Measurements from ENCODE around the gene MKLN1.

MKLN1 gene

DNA sequence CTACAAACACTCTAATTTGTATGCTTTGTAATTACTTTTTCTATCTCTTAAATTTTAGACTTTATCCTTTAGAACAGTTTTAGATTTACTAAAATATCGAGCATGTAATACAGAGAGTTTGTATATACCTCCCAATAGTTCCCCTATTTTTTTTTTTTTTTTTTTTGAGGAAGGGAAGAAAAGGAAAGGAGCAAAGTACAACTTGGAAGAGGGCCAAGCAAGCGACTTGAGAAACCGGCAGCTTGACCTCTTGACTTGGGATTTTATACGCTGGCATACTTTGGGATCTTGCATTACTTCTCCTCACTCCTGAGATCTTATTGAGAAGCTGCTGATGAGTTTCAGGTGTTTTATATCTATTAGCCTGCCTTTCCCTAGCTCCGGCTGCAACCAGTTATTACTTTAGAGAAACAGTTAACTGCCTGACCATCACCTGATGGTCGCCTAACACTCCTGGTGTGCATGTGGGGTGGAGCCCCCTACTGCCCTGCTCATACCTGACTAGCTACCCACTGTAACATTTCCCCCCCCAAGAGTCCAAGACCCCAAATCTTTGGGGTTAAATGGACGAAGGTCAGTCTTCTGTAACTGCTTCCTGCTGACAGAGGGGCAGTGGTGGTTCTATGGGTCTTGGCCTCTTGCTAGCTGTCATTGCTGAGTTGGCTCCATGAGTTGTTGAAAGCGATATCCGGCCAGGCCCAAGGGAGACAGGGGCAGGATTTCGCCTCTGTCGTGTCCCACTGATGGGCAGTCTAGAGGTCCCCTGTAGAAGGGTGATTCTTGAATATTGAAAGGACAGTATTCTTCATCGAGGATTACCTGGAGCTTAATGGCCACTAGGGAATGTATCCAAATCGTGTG, 28.5 kb downstream of the MKLN1 start:
- DNase-seq, result no peak

DNA sequence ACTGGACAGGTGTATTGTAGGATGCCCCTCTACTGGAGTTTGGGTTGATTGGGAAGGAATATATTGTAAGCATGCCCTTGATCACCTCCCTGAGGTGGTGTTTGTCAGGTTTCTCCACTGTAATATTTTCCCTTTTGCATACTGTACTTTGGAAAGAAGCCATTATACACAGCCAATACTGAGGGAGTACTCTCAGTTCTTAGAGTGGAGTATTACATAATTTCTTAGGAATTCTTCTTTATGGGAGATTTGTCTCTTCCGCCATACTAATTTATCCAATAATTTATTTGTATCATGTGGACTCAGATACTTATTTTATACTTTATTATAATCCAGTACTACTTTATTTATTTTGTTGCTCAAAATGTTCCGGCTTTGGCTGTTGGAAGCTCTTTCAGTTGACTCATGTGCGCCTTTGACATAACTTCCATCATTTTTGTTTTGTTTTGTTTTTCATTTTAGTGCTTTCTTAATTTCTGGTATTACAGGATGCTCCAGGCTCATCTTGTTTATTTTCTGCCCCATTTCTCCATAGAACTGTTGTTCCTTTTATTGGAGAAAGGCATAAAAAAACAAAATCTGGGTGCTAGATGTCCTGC, 29.7 kb downstream of the MKLN1 start:
- DNase-seq, result no peak

DNA sequence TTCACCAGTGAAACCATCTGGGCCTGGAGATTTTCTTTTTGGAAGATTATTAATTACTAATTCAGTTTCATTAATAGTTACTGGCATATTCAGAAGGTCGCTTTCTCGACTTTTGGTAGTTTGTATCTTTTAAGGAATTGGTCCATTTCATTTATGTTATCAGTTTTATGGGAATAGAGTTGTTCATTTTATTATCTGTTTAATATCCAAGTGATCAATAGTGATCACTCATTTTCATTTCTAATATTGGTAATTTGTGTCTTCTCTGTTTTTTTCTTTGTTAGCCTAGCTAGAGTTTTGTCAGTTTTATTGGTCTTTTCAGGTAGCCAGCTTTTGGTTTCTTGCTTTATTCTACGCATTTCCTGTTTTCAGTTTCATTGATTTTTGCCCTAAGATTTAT, 31.0 kb downstream of the MKLN1 start:
- DNase-seq, result no peak

DNA sequence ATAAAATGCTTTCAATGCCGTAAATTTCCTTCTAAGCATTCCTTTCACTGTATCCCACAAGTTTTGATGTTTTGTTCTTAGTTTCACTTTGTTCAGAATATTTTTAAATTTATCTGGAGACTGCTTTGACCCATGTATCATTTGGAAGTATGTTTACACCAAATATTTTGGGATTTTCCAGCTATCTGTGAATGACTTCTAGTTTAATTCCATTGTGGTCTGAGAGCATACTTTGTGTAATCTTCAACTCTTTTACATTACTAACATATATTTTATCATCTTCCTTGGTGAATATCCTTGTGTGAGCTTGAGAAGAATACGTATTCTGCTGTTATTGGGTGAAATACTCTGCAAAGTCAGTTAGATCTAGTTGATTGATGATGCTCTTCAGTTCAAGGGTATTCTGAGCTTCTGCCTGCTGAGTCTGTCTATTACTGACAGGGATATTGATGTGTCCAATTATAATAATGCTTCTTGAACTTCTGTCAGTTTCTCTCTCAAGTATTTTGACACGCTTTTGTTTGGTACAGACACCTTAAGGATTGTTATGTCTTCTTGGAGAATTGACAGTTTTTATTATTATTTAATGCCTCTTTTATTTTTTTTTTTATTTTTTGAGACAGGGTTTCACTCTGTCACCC, 31.6 kb downstream of the MKLN1 start:
- no peak for DNase-seq

DNA sequence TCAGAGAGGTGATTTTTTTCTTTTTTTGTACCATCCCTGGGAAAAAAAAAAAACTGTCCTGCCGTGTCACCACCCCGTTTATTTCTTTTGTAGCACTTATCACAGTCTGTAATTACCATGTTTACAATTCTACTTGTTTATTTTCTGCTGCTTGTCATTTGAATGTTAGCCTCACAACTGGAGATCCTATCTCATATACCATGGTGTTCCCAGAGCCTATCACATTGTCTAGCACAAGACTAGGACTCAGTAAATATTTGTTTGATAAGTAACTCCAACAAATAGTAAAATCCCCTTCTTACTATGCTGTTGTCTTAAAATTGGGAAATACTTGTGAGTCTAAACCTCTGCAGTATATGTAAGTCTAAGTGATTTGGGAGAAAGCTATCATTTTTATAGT, 36.0 kb downstream of the MKLN1 start:
- no peak for DNase-seq

DNA sequence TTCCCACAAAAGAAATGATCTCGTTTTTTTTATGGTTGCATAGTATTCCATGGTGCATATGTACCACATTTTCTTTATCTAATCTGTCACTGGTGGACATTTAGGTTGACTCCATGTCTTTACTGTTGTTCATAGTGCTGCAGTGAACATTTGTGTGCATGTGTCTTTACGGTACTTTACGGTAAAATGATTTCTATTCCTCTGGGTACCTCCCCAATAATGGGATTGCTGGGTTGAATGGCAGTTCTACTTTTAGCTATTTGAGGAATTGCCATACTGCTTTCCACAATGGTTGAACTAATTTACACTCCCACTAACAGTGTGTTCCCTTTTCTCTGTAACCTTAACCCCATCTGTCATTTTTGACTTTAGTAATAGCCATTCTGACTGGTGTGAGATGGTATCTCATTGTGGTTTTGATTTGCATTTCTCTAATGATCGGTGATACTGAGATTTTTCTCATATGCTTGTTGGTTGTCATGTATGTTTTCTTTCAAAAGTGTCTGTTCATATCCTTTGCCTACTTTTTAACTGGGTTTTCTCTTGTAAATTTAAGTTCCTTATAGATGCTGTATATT, 37.2 kb downstream of the MKLN1 start:
- no peak for DNase-seq

DNA sequence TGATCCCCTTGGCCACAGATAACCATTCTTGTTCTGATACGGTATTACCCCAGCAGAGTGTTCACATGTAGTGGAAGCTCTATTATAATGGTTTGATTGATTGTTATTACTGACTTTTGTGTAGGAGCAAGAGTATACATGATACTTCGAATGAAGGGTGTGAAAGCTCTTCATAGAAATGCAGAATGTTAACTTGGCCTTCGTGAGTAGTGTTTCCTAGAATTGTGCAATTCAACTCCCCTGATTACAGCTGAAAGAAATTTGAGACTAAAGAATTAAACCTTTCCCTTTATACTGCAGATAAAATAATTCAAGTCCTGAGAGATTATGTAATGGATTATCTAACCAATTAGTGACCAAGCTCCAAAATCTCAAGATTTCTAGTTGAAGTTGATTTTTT, 38.2 kb downstream of the MKLN1 start:
- DNase-seq, result no peak

DNA sequence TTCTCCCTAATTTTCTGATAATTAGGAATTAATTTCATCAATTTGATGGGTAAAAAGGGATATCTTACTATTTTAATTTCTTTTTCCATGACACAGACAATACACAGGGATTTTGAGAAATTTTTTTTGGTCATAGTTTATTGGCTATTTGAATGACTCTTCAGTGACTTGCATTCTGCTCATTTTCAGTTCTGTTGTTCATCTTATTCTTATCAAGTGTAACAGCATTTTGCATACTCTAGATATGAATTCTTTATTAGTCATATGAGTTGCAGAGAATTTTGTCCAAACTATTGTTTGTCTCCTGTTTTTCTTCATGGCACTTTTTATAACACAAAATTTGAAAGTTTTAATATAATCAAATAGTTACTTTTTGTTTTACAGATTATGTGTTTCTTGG, 41.7 kb downstream of the MKLN1 start:
- DNase-seq, result no peak

DNA sequence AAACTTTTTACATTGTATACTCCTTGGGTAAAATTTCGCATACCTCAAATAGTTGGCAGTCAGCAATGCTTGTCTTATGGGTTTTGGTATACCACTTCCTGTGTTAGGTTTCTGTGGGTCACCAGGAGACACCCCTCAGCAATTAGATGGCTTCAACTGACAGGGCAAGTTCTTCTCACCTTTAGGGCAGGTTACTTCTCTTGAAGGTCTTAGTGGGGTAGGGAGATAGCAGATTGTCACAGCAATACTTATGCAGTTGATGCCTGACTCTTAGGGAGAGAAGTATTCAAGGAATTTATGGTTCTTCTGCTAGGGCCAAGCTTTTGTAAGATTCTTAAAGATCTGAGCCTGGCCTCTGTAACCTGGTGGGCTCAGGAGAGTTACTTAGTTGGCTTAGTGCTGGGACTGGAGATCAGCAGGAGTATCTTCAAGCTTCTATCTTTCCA, 42.9 kb downstream of the MKLN1 start:
- no peak for DNase-seq

DNA sequence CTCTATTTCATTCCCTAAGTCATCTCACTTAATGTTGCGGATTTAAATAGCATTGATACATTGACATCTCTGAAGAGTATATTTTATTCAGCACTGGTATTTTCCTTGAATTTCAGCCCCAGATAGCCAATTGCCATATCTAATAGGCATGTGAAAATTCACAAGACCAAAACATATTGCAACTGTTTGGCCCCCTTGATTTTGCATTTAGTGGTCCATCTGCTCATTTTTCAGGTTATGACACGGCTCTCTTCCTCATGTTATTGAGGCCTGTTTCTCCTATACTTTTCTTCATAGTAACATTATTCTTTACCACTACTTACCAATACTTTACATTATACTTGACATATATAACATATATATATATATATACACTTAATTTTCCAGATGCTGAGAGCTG, 43.7 kb downstream of the MKLN1 start:
- no peak for DNase-seq

DNA sequence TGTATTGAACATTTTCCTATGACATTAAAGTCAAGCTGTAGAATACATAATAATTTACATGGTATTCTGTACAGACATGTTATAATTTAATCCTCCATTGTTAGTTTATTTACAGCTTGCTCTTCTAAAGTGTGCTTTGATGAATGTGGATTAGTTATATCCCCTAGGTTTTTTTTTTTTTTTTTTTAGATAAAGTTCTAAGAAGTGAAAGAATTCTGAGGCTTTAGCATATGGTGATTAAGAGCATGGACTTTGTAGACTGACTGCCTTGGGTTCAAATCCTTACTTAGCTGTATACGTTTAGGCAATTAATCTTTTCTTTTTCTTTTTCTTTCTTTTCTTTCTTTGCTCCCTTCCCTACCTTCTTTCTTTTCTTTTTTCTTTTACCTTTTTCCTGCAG, 44.9 kb downstream of the MKLN1 start:
- no peak for DNase-seq

DNA sequence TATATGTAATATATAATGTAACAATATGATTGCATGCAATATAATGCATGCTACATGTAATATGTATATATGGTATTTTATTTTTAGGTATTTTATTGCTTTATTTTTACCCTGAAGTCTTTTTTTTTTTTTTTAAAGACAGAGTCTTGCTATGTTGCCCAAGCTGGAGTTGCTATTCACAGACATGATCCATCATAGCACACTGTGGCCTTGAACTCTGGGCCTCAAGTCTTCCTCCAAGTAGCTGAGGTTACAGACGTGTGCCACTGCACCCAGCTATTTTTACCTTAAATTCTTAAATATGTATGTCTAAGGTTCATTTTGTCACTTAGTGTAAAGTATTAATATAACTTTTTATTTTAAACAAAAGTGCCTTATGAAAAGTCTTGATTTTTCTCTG, 47.1 kb downstream of the MKLN1 start:
- no peak for DNase-seq

DNA sequence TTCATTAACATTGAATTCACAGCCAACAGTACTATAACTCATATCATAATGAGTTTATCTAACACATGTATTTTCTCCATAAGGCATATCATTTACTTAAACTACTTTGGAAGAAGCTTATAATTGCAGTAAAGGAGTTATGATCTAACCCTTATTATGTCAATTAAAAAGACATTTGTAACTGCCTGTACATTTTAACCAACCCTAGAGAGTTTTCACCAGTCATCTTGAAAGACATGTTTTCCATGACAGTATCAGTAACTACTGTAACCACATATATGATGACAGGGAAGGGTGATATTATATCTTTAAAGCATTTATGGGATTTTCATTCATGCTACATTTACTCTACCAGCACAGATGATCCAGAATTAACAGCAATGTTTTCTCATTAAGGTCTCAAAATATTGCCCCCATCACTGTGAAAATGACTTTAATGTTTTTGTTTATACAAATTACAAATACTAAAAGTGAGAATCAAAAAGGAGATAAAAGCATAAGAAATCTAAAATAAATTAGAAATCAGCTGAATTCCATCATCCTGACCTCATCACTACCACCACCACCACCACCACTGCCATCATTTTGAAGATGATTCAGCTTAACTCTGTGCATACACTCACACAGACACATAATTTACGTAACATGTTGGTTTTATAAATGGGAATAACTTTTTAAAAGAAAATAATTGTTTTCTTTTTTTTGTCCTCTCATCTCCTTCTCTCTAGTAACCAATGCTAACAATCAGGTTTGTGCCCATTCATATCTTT, 53.6 kb downstream of the MKLN1 start:
- no peak for DNase-seq

DNA sequence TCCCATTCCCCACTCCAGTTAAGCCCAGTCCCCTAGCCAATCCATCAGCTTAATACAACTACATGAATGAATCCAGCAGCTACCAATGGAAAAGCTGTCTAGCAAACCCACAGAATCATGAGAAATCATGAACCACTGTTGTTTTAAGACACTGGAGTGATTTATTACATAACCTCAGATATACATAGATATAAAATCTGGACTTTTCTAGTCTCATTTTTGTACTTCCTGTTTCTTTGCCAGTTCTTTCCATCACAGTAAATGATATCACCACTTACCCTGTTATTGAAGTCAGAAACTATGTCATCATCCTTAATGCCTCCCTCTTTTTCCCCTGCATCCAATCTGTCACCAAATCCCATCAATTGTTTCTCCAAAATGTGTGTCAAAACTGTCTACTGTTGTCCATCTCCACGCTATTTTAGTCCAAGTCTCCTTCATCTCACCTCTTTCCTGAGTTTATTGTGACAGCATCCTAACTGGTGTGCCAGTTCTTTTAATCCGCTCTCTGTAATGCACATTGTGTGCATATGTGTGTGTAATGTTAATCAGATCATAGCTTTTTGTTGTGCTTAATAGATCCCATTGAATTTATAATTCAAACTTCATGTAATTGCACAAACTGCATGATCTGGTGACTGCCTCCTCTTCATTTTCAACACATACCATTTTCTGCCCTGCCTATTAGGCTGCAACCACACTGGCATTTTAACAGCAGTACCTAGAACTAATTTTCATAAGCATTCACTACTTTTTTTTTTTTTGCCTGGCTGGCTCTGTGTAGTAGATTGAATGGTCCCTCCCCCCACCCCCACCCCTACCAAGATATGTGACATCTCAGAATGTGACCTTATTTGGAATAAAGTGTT, 56.0 kb downstream of the MKLN1 start:
- no peak for DNase-seq

DNA sequence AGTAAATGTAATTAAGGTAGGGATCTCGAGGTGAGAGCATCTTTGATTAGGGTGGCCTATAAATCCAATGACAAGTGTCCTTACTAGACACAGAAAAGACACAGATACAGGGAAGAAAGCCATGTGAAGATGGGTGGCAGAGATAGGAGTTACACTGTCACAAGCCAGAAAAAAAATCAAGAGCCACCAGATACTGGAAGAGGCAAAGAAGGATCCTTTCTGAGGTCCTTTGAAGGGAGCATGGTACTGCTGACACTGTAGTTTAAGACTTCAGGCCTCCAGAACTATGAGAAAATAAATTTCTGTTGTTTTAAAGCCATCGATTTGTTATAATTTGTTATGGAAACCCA, 56.6 kb downstream of the MKLN1 start:
- DNase-seq, result no peak

DNA sequence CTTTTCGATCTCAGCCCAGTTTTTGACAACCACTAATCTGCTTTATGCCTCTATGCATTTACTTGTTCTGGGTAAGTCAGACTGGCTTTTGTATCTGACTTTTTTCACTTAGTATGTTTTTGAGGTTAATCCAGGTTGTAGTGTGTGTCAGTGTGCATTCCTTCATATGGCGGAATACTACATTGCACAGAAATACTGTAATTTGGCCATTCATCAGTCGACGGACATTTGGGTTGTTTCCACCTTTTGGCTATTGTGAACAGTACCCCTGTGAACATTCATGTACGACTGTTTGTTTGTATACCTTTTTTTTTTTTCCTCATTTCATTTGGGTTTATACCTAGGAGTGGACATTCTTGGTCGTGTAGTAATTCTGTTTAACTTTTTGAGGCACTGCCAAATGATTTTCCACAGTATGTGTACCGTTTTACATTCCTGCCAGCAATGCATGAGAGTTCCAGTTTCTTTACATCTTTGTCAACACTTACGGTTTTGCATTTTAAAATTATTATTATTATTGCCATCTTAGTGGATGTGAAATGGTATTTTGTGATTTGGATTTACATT, 57.4 kb downstream of the MKLN1 start:
- DNase-seq, result no peak

DNA sequence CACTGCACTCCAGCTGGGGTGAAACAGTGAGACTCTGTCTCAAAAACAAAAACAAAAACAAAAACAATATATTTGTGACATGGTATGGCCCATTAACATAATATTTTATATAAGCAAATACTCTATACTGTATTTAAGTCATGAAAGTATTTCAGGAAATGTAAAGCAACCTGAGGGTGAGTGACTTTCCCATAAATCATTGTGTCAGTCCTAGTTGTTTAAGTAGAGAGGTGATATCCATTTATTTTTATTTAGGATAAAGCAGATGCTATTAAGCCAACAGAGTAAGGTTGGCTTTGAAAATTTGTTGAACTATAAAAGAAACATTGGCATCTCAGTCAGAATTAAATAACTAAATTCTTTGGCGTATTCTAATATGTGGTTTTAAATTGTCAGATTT, 60.5 kb downstream of the MKLN1 start:
- no peak for DNase-seq

DNA sequence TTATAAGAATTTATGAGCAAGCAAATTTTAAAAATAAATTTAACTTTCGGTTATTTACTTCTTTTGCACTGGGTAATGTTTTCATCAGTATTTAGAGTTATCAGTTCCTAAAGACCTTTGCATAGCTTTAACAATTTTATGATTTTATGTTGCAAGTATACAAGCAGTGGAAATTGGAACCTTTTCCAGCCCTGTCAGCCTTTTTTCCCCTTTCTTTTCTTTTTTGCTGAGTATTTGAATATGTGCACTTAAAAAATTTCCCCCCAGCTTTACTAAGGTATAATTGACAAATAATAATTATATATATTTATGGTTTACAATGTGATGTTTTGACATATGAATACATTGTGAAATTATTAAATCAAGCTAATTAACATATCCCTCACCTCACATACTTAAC, 62.6 kb downstream of the MKLN1 start:
- DNase-seq, result no peak

DNA sequence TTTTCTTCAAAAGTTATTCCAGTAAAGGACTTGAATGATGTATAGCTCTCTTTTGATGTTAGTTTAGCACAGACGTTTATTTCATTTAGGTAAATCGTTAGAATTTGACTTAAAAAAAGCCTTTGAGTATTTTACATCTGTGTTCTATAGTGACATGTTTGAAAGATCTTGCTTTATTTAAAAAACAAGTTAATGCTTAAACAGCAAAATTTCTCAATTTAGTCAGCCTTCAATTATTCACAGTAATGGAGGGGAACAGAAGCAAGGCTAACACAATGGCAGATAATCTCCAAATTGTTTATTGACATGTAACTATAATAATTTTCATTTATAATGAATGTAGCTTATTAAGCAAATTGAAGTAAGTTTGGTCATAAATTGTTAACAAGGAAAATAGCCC, 63.5 kb downstream of the MKLN1 start:
- no peak for DNase-seq

DNA sequence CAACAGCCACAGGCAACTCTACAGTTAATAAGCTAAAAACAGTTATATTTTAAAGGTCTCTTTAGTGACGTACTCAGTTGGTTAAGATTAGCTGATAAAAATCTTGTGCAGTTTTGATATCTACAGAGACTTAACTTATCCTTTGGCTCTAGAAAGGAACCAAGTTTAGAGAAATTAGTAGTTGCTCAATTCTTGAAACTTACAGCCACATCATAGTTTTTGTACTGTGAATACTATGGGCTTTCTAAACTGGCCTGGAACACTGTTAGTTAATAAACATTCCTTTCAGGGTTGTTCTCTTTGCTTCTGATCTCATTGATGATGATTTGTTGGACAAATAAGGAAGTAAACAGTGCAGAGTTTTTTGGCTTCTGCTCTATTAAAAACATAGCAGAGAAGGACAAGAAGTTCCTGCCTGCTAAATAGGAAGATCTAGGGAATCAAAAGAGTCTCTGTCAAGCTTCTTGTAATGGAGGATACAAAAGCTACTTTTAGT, 73.1 kb downstream of the MKLN1 start:
- DNase-seq, result no peak

DNA sequence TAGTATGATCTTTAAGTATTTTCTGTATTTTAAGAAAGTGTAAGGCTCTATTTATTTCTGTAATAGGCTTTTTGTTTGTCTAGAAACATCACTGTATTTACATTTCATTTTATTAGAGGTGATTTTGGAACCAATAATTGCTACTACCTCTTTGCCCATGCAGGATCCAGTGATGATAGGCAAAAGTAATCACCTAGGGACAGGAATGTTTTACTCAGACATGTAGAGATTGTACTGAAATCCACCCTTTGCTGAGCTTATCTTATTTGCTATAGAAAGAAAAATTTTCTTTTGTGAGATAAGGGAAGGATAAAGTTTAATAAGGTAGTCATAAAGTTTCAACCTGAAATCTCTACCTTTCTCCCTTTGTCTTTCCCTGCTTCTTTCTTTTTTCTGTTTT, 73.5 kb downstream of the MKLN1 start:
- no peak for DNase-seq

DNA sequence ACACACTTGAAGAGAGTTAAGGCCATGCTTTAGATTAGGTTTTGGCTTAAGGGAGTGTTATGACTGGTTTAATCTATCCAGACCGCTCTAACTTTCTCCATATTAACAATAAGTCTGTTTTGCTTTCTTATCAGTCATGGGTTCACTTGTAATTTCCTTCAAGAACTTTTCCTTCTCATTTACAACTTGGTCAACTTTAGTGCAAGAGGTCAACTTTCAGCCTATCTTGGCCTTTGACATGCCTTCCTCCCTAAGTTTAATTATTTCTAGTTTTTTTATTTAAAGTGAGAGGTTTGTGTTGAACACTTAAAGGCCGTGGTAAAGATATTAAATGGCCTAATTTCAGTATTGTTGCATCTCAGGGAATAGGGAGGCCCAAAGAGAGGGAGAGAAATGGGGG, 75.6 kb downstream of the MKLN1 start:
- no peak for DNase-seq

All from activated effector memory CD4-positive, alpha-beta T cell treated with Interleukin-2 at 50 U/mL for 16 hours (primary cell).